ENCODE measurements around the gene RAB6A. TPM values are rescaled to one million over a fixed set of nuclear protein-coding genes. Genes with fewer than 3 reads are reported as not detected.

RAB6A gene
- polyA plus RNA-seq (2013): 147 and 155 TPM in 2 replicates

GRCh38 chr11:73760679-73761402 is at the start of gene RAB6A:
TSS of gene RAB6A (minus strand) at chr11:73761074. CDS start at chr11:73760635, 439 bp downstream.
- H3K4me2 ChIP-seq (ENCODE audit: low read length): peak within 1 kb of the TSS; percentile 90
- no peaks in the 10 kb centered on the region for H3K36me3 ChIP-seq (ENCODE audit: control insufficient read depth in 1 of 2, insufficient read depth in 2 of 2, low read length in 2 of 2)

DNA sequence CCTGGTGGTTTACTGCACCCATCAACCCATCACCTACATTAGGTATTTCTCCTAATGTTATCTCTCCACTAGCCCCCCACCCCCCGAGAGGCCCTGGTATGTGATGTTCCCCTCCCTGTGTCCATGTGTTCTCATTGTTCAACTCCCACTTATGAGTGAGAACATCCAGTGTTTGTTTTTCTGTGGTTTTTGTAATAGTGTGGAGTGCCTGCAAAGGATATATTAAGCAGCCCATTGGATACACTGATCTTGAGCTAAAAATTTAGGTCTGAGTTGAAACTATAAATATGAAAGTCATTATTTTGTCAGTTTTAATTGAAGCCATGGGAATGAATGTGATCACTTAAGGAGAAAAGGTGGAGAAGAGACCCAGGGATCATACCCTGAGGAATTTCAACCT is 49.8 kb upstream of the RAB6A start:
- no peak overlapping the region for H4K8ac ChIP-seq (ENCODE audit: low read depth, low read length)
- no CpG with 5 or more reads among the region's 1 CpG for WGBS (ENCODE audit: extremely low coverage, insufficient coverage, insufficient read length)
- no peak overlapping the region for H2BK12ac ChIP-seq (ENCODE audit: low read length)
- no peak overlapping the region for H3K27ac ChIP-seq (ENCODE audit: low read depth, low read length)
- H3K4ac ChIP-seq (ENCODE audit: low read depth, low read length): no peak overlapping the region
- no peak overlapping the region for H3K14ac ChIP-seq (ENCODE audit: low read length)
- H3K9ac ChIP-seq (ENCODE audit: low read length): no peak overlapping the region
- no peak overlapping the region for H2BK5ac ChIP-seq (ENCODE audit: low read depth, low read length, poor library complexity)
- no peaks in the 10 kb centered on the region for H3K79me1 ChIP-seq (ENCODE audit: low read length)
- H2BK120ac ChIP-seq (ENCODE audit: insufficient read depth, low read length, poor library complexity): no peak overlapping the region
- no peak for DNase-seq
- H2AK5ac ChIP-seq (ENCODE audit: low read length): no peak overlapping the region
- peaks cover 2 to 4% of the 10 kb centered on the region in 2 experiments for H3K36me3 ChIP-seq (ENCODE audit: control insufficient read depth in 1 of 2, insufficient read depth in 2 of 2, low read length in 2 of 2)
- no peaks in the 10 kb centered on the region for H3K27me3 ChIP-seq (ENCODE audit: insufficient read depth, low read length)
- H4K91ac ChIP-seq (ENCODE audit: low read depth, low read length): no peak overlapping the region
- no peaks in the 10 kb centered on the region for H3K79me2 ChIP-seq (ENCODE audit: control insufficient read depth, insufficient read depth, low read length, poor library complexity)
- H3K4me2 ChIP-seq (ENCODE audit: low read length): no peak overlapping the region
- H4K12ac ChIP-seq (ENCODE audit: low read depth, low read length): no peak overlapping the region
- no peaks in the 10 kb centered on the region for H3K9me3 ChIP-seq (ENCODE audit: insufficient read depth, low read depth, low read length)
- H3K18ac ChIP-seq (ENCODE audit: low read length): no peak overlapping the region
- H3K23ac ChIP-seq (ENCODE audit: low read length): no peak overlapping the region
- H3K4me3 ChIP-seq (ENCODE audit: low read depth, low read length): no peak overlapping the region
- no peaks in the 10 kb centered on the region for H3K4me1 ChIP-seq (ENCODE audit: control insufficient read depth in 1 of 2, insufficient read depth in 2 of 2, low read length in 2 of 2)
- no peak overlapping the region for H2AFZ ChIP-seq (ENCODE audit: insufficient read depth, low read length, poor library complexity)

More at GRCh38 chr11:73760679-73761402, at the start of gene RAB6A:
- Histone ChIP-seq H3K4me3 (ENCODE audit: low read depth, low read length) (peak within 1 kb of the TSS; percentile 98), H3K9me3 (ENCODE audit: insufficient read depth, low read depth, low read length) (no peaks in the 10 kb centered on the region), H3K14ac (ENCODE audit: low read length) (peak within 1 kb of the TSS; percentile 99), H3K79me2 (ENCODE audit: control insufficient read depth, insufficient read depth, low read length, poor library complexity) (peaks cover 18% of the 10 kb centered on the region), H3K23ac (ENCODE audit: low read length) (no peak within 1 kb of the TSS), H4K8ac (ENCODE audit: low read depth, low read length) (peak within 1 kb of the TSS; percentile 92), H2AFZ (ENCODE audit: insufficient read depth, low read length, poor library complexity) (peak within 1 kb of the TSS; percentile 89), H3K4ac (ENCODE audit: low read depth, low read length) (peak within 1 kb of the TSS; percentile 99), H3K27ac (ENCODE audit: low read depth, low read length) (peak within 1 kb of the TSS; percentile 92), H3K18ac (ENCODE audit: low read length) (peak within 1 kb of the TSS; percentile 96), H3K79me1 (ENCODE audit: low read length) (peaks cover 15% of the 10 kb centered on the region), H2AK5ac (ENCODE audit: low read length) (peak within 1 kb of the TSS; percentile 91), H3K9ac (ENCODE audit: low read length) (peak within 1 kb of the TSS; percentile 98), H2BK5ac (ENCODE audit: low read depth, low read length, poor library complexity) (peak within 1 kb of the TSS; percentile 92), H2BK12ac (ENCODE audit: low read length) (peak within 1 kb of the TSS; percentile 30), H4K91ac (ENCODE audit: low read depth, low read length) (peak within 1 kb of the TSS; percentile 94), H3K27me3 (ENCODE audit: insufficient read depth, low read length) (no peaks in the 10 kb centered on the region), H4K12ac (ENCODE audit: low read depth, low read length) (peak within 1 kb of the TSS; percentile 91), H3K4me1 (ENCODE audit: control insufficient read depth in 1 of 2, insufficient read depth in 2 of 2, low read length in 2 of 2) (no peaks in the 10 kb centered on the region), H2BK120ac (ENCODE audit: insufficient read depth, low read length, poor library complexity) (peak within 1 kb of the TSS; percentile 81)
- peak; percentile 100 for DNase-seq
- WGBS (ENCODE audit: extremely low coverage, insufficient coverage, insufficient read length): no CpG with 5 or more reads among the region's 74 CpGs

GRCh38 chr11:73808052-73808451 is 47.2 kb upstream of the RAB6A start:
- H4K12ac ChIP-seq (ENCODE audit: low read depth, low read length): no peak overlapping the region
- WGBS (ENCODE audit: extremely low coverage, insufficient coverage, insufficient read length): no CpG with 5 or more reads among the region's 1 CpG
- DNase-seq: no peak
- no peak overlapping the region for H2AFZ ChIP-seq (ENCODE audit: insufficient read depth, low read length, poor library complexity)
- no peak overlapping the region for H2BK120ac ChIP-seq (ENCODE audit: insufficient read depth, low read length, poor library complexity)
- H3K27me3 ChIP-seq (ENCODE audit: insufficient read depth, low read length): no peaks in the 10 kb centered on the region
- no peaks in the 10 kb centered on the region for H3K79me1 ChIP-seq (ENCODE audit: low read length)
- no peak overlapping the region for H3K4ac ChIP-seq (ENCODE audit: low read depth, low read length)
- H2BK5ac ChIP-seq (ENCODE audit: low read depth, low read length, poor library complexity): no peak overlapping the region
- H3K4me1 ChIP-seq (ENCODE audit: control insufficient read depth in 1 of 2, insufficient read depth in 2 of 2, low read length in 2 of 2): no peaks in the 10 kb centered on the region
- no peak overlapping the region for H3K4me3 ChIP-seq (ENCODE audit: low read depth, low read length)
- H2BK12ac ChIP-seq (ENCODE audit: low read length): no peak overlapping the region
- no peak overlapping the region for H3K14ac ChIP-seq (ENCODE audit: low read length)
- no peak overlapping the region for H3K9ac ChIP-seq (ENCODE audit: low read length)
- H2AK5ac ChIP-seq (ENCODE audit: low read length): no peak overlapping the region
- no peak overlapping the region for H3K23ac ChIP-seq (ENCODE audit: low read length)
- H4K8ac ChIP-seq (ENCODE audit: low read depth, low read length): no peak overlapping the region
- peaks cover 2 to 4% of the 10 kb centered on the region in 2 experiments for H3K36me3 ChIP-seq (ENCODE audit: control insufficient read depth in 1 of 2, insufficient read depth in 2 of 2, low read length in 2 of 2)
- no peaks in the 10 kb centered on the region for H3K79me2 ChIP-seq (ENCODE audit: control insufficient read depth, insufficient read depth, low read length, poor library complexity)
- H3K18ac ChIP-seq (ENCODE audit: low read length): no peak overlapping the region
- no peak overlapping the region for H4K91ac ChIP-seq (ENCODE audit: low read depth, low read length)
- no peaks in the 10 kb centered on the region for H3K9me3 ChIP-seq (ENCODE audit: insufficient read depth, low read depth, low read length)
- H3K27ac ChIP-seq (ENCODE audit: low read depth, low read length): no peak overlapping the region
- no peak overlapping the region for H3K4me2 ChIP-seq (ENCODE audit: low read length)

DNA sequence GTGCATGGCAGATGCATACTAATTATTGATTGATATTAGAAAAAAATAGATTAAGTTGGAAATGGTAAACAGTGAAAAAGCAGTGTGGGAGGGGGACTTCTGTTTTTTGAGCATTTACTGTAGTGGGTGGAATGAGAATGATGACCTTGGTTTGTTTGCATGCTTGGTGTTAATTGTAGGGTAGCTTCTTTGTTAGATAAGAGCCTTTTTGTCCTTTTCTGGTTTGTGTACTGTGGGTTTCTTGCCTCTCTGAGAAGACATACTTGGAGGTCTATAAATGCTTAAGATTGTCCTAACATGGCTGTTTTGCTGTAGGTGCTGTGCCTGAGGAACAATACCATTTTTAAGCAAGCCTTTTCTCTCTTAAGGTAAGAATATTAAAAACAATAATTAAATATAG is 43.8 kb upstream of the RAB6A start:
- no peaks in the 10 kb centered on the region for H3K79me2 ChIP-seq (ENCODE audit: control insufficient read depth, insufficient read depth, low read length, poor library complexity)
- H3K23ac ChIP-seq (ENCODE audit: low read length): no peak overlapping the region
- DNase-seq: peak; percentile 4 to 54
- no peak overlapping the region for H2BK5ac ChIP-seq (ENCODE audit: low read depth, low read length, poor library complexity)
- H3K4me3 ChIP-seq (ENCODE audit: low read depth, low read length): no peak overlapping the region
- H3K18ac ChIP-seq (ENCODE audit: low read length): no peak overlapping the region
- H2BK12ac ChIP-seq (ENCODE audit: low read length): no peak overlapping the region
- no peaks in the 10 kb centered on the region for H3K9me3 ChIP-seq (ENCODE audit: insufficient read depth, low read depth, low read length)
- no peak overlapping the region for H3K4me2 ChIP-seq (ENCODE audit: low read length)
- no peak overlapping the region for H2BK120ac ChIP-seq (ENCODE audit: insufficient read depth, low read length, poor library complexity)
- H3K14ac ChIP-seq (ENCODE audit: low read length): no peak overlapping the region
- no peak overlapping the region for H3K27ac ChIP-seq (ENCODE audit: low read depth, low read length)
- no peak overlapping the region for H4K8ac ChIP-seq (ENCODE audit: low read depth, low read length)
- no peaks in the 10 kb centered on the region for H3K27me3 ChIP-seq (ENCODE audit: insufficient read depth, low read length)
- H3K36me3 ChIP-seq (ENCODE audit: control insufficient read depth in 1 of 2, insufficient read depth in 2 of 2, low read length in 2 of 2): peaks cover 1 to 2% of the 10 kb centered on the region in 2 experiments
- H4K12ac ChIP-seq (ENCODE audit: low read depth, low read length): no peak overlapping the region
- H3K4ac ChIP-seq (ENCODE audit: low read depth, low read length): no peak overlapping the region
- H3K4me1 ChIP-seq (ENCODE audit: control insufficient read depth in 1 of 2, insufficient read depth in 2 of 2, low read length in 2 of 2): no peaks in the 10 kb centered on the region
- H3K9ac ChIP-seq (ENCODE audit: low read length): no peak overlapping the region
- no peak overlapping the region for H2AK5ac ChIP-seq (ENCODE audit: low read length)
- H4K91ac ChIP-seq (ENCODE audit: low read depth, low read length): no peak overlapping the region
- H2AFZ ChIP-seq (ENCODE audit: insufficient read depth, low read length, poor library complexity): no peak overlapping the region
- no peaks in the 10 kb centered on the region for H3K79me1 ChIP-seq (ENCODE audit: low read length)
